ENCODE data around the gene UBE2Q2.

GRCh38 chr15:75921732-75922703, 78.8 kb downstream of the UBE2Q2 start:
- TF ChIP-seq CTCF (IDR thresholded peaks at IDR 0.05) (peak; percentile 66), ZFX (IDR thresholded peaks at IDR 0.05; ENCODE audit: borderline replicate concordance) (no peak)

Measured in 22Rv1 (cell line).